Brain microvascular endothelial cell (primary cell): Measurements from ENCODE around the gene C1orf52.

Source experiments
- DNase-seq: peaks from one replicate; pipeline ENCODE4 v3.0.0-alpha.2; 2020
- H3K27ac ChIP-seq: fragments of 250-450 bp; sonication (Bioruptor Pico); 2 replicates; pipeline ENCODE4 v1.5.1; 2020; ENCODE audit warnings: mild to moderate bottlenecking, moderate library complexity
- H3K27me3 ChIP-seq: fragments of 250-450 bp; sonication (Bioruptor Pico); replicated peaks from 2 replicates; pipeline ENCODE4 v1.5.1; 2020; ENCODE audit warnings: mild to moderate bottlenecking
- H3K36me3 ChIP-seq: fragments of 250-450 bp; sonication (Bioruptor Pico); replicated peaks from 2 replicates; pipeline ENCODE4 v1.5.1; 2020; ENCODE audit warnings: mild to moderate bottlenecking
- H3K4me3 ChIP-seq: 2 replicates; pipeline ENCODE4 v1.5.1; 2011; ENCODE audit warnings: low read depth, mild to moderate bottlenecking, control low read depth, low read length, moderate library complexity
- in situ Hi-C: cut with HindIII; loops from 2 replicates; pipeline ENCODE4 v1.10.0; 2017; ENCODE audit warnings: low sequenced_read_pairs, low pct_ligation_motif_present
- TF ChIP-seq, protein P1 (sequence below): IDR thresholded peaks from 2 replicates; pipeline ENCODE4 v1.5.1; 2011; ENCODE audit warnings: low read depth, mild to moderate bottlenecking, moderate library complexity, low read length, control low read depth, inconsistent platforms; ENCODE audit errors: missing control alignments

Gene C1orf52

DNA sequence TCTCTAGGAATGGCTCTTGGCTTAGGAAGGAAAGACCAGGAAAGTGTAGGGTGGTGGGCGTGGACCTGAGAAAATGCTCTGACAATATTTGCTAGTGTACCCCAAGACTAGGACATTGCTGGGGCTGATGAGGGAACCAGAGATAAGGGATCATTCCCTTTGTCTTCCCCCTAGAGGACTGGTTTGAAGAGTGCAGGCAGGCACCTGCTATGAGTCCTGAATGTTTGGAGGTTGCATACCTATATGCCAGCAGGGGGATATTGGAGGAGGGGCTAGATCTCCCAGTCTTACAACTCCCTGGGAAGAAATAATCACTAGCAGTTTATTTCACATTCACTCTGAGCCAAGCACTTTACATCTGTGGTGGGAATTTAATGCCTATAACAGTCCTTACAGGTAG lies 23.0 kb upstream of the C1orf52 start:
- Histone ChIP-seq H3K4me3 (no peak overlapping the region), H3K27ac (no peak overlapping the region), H3K36me3 (no peaks in the 10 kb centered on the region), H3K27me3 (no peaks in the 10 kb centered on the region)
- in situ Hi-C loops, result no loop called here
- no peak for DNase-seq
- TF ChIP-seq, protein P1, sequence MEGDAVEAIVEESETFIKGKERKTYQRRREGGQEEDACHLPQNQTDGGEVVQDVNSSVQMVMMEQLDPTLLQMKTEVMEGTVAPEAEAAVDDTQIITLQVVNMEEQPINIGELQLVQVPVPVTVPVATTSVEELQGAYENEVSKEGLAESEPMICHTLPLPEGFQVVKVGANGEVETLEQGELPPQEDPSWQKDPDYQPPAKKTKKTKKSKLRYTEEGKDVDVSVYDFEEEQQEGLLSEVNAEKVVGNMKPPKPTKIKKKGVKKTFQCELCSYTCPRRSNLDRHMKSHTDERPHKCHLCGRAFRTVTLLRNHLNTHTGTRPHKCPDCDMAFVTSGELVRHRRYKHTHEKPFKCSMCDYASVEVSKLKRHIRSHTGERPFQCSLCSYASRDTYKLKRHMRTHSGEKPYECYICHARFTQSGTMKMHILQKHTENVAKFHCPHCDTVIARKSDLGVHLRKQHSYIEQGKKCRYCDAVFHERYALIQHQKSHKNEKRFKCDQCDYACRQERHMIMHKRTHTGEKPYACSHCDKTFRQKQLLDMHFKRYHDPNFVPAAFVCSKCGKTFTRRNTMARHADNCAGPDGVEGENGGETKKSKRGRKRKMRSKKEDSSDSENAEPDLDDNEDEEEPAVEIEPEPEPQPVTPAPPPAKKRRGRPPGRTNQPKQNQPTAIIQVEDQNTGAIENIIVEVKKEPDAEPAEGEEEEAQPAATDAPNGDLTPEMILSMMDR, result peak; percentile 24

DNA sequence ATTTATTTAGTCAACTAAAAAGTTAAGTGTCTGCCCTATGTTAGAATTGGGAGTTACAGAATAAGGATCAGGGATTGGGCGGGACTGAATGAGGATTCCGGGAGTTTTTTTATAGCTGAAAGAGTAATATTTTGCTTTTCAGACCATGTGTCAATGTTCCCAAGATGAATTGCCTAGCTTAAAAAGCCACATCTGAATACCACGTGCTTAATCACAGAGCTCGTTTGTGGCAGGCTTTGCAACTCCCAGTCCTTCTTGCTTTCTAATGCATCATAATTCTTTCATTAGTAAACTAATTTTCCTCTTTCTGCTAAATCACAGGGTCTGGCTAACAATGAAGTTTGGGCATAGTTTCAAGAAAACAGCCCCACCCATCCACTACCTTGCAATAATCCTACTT lies 21.2 kb upstream of the C1orf52 start:
- TF ChIP-seq, protein P1, result no peak
- in situ Hi-C loops, result no loop called here
- no peaks in the 10 kb centered on the region for H3K27me3 ChIP-seq
- no peak overlapping the region for H3K27ac ChIP-seq
- H3K4me3 ChIP-seq, result no peak overlapping the region
- H3K36me3 ChIP-seq, result no peaks in the 10 kb centered on the region
- DNase-seq, result no peak

DNA sequence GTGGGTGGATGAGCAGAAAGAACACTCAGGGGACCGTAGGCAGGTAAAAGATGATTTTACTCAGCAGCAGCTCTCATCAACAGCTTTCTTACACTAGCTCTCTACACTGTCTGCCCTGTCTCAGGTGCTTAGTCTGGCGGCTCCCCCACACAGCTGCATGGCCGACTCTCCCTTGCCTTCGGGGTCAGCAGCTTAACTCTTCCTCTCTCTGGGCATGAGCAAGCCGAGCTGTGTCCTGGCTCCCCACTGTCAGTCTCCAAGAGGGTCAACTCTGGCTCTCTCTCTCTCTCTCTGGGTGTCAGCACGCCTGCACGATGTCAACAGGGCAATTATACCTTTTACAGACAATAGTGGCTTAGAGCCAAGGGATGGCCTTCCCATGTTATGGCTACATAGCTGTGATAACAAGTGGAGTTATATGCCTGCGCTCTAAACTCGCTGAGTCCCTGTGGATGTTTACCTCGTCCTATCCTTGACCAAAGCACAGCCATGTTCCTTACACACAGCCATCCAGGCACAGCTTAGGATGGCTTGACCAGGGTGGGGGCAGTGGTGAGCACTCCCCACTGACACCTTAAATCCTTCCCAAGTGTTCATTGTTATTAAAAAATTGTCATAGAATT lies 20.1 kb upstream of the C1orf52 start:
- TF ChIP-seq, protein P1, result no peak

DNA sequence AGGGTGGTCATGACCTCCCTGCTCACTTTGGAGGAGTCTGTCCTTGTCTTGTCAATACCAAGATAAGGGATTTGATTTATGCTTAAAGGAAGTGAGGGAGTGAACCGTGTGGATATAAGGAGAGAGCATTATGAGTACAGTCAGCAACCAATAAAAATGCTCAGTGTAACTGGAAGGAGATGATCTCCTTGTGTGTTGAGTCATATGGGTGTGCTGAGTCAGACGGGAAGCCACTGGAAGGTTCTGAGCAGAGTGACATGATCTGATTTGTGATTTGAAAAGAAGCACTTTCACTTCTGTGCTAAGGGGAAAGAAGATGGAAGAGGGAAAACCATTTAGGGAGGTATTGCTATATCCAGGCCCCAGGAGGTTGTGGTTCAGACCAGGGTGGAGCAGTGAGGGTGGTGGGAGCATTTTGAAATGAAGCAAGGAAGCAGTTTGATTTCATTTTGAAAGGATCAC lies 19.4 kb upstream of the C1orf52 start:
- Histone ChIP-seq H3K4me3 (peak overlapping the region; percentile 35), H3K36me3 (no peaks in the 10 kb centered on the region), H3K27ac (peak overlapping the region; percentile 67), H3K27me3 (no peaks in the 10 kb centered on the region)
- in situ Hi-C loops, result no loop called here
- DNase-seq, result peak; percentile 94
- TF ChIP-seq, protein P1, result no peak

More for the DNA sequence above, 20.1 kb upstream of the C1orf52 start:
- H3K4me3 ChIP-seq, result no peak overlapping the region
- no peaks in the 10 kb centered on the region for H3K27me3 ChIP-seq
- peak overlapping the region; percentile 67 for H3K27ac ChIP-seq
- in situ Hi-C loops, result no loop called here
- no peak for DNase-seq
- no peaks in the 10 kb centered on the region for H3K36me3 ChIP-seq

DNA sequence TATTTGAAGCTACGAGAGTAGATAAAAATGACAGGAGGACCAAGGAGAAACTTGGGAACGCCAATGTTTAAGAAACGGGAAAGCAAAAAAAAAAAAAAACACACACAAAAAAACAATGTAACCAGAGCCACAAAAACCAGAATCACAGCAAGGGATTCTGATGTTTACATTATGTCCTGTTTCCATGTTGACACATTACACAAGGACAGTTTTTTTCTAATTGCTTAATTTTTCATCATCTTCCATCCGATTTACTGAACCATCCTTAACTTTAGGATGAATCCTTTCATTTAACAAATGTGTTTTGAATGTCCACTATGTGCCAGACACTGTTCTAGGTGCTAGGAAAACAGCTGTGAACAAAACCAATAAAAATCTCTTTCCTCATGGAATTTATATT lies 18.3 kb upstream of the C1orf52 start:
- no peak overlapping the region for H3K4me3 ChIP-seq
- TF ChIP-seq, protein P1, result no peak
- no peak overlapping the region for H3K27ac ChIP-seq
- in situ Hi-C loops, result no loop called here
- no peaks in the 10 kb centered on the region for H3K27me3 ChIP-seq
- no peaks in the 10 kb centered on the region for H3K36me3 ChIP-seq
- DNase-seq, result no peak
